ENCODE data around the gene ZNF672.
A peak's percentile ranks its signal among the peaks of the same experiment; 100 is the strongest.
"Not testable (repeated sequence)": the region's sequence is repeated elsewhere in the genome, so short reads cannot be mapped to it uniquely, and the experiment has no call there.

ZNF672 gene

GRCh38 chr1:248858891-248859889, 21.2 kb downstream of the ZNF672 start, which contains the start of gene ZNF692:
TSS of gene ZNF692 (minus strand) at chr1:248859085. CDS start at chr1:248858309, 776 bp downstream.
- FAIRE-seq (peak; percentile 78), DNase-seq (ENCODE audit: insufficient read length) (peak; percentile 97)
- TF ChIP-seq POLR2A (IDR thresholded peaks at IDR 0.05; ENCODE audit: low read depth, low read length) (peak; percentile 73), TAF1 (IDR thresholded peaks at IDR 0.05; ENCODE audit: borderline replicate concordance, low read depth, low read length) (no peak), POLR2AphosphoS5 (IDR thresholded peaks at IDR 0.05; ENCODE audit: low read depth, low read length) (peak; percentile 73; the same call in 1 of the 2 replicates)

GRCh38 chr1:248860007-248860406, 22.0 kb downstream of the ZNF672 start:
- TF ChIP-seq TAF1 (IDR thresholded peaks at IDR 0.05; ENCODE audit: borderline replicate concordance, low read depth, low read length) = no peak
- TF ChIP-seq POLR2AphosphoS5 (IDR thresholded peaks at IDR 0.05; ENCODE audit: low read depth, low read length) = no peak
- no peak for TF ChIP-seq POLR2A (IDR thresholded peaks at IDR 0.05; ENCODE audit: low read depth, low read length)
- DNase-seq (ENCODE audit: insufficient read length) = no peak

GRCh38 chr1:248861616-248862015, 23.6 kb downstream of the ZNF672 start:
- TF ChIP-seq POLR2A (IDR thresholded peaks at IDR 0.05; ENCODE audit: low read depth, low read length) (no peak), POLR2AphosphoS5 (IDR thresholded peaks at IDR 0.05; ENCODE audit: low read depth, low read length) (no peak), TAF1 (IDR thresholded peaks at IDR 0.05; ENCODE audit: borderline replicate concordance, low read depth, low read length) (no peak)
- DNase-seq (ENCODE audit: insufficient read length) = no peak
- no peak for FAIRE-seq

More at GRCh38 chr1:248860007-248860406, 22.0 kb downstream of the ZNF672 start:
- no peak for FAIRE-seq

- DNase-seq (ENCODE audit: insufficient read length) = no peak
- TF ChIP-seq POLR2A (IDR thresholded peaks at IDR 0.05; ENCODE audit: low read depth, low read length) (no peak), POLR2AphosphoS5 (IDR thresholded peaks at IDR 0.05; ENCODE audit: low read depth, low read length) (no peak), TAF1 (IDR thresholded peaks at IDR 0.05; ENCODE audit: borderline replicate concordance, low read depth, low read length) (no peak)
- FAIRE-seq = no peak
Measured at GRCh38 chr1:248862695-248862997, 24.6 kb downstream of the ZNF672 start.

GRCh38 chr1:248862998-248863881, 25.2 kb downstream of the ZNF672 start:
- peak; percentile 77 for TF ChIP-seq POLR2A (IDR thresholded peaks at IDR 0.05; ENCODE audit: low read depth, low read length)
- peak; percentile 75 for TF ChIP-seq POLR2AphosphoS5 (IDR thresholded peaks at IDR 0.05; ENCODE audit: low read depth, low read length)
- peak; percentile 65; the same call in 1 of the 2 replicates for TF ChIP-seq TAF1 (IDR thresholded peaks at IDR 0.05; ENCODE audit: borderline replicate concordance, low read depth, low read length)
- FAIRE-seq (peak; percentile 94), DNase-seq (ENCODE audit: insufficient read length) (peak; percentile 59)

GRCh38 chr1:248871837-248872401, 33.9 kb downstream of the ZNF672 start:
- FAIRE-seq (no peak), DNase-seq (ENCODE audit: insufficient read length) (no peak)
- no peak for TF ChIP-seq POLR2A (IDR thresholded peaks at IDR 0.05; ENCODE audit: low read depth, low read length)
- no peak for TF ChIP-seq TAF1 (IDR thresholded peaks at IDR 0.05; ENCODE audit: borderline replicate concordance, low read depth, low read length)
- TF ChIP-seq POLR2AphosphoS5 (IDR thresholded peaks at IDR 0.05; ENCODE audit: low read depth, low read length) = no peak

- TF ChIP-seq TAF1 (IDR thresholded peaks at IDR 0.05; ENCODE audit: borderline replicate concordance, low read depth, low read length) = no peak
- TF ChIP-seq POLR2A (IDR thresholded peaks at IDR 0.05; ENCODE audit: low read depth, low read length) = no peak
- TF ChIP-seq POLR2AphosphoS5 (IDR thresholded peaks at IDR 0.05; ENCODE audit: low read depth, low read length) = no peak
- FAIRE-seq (peak; percentile 27), DNase-seq (ENCODE audit: insufficient read length) (no peak)
Measured at GRCh38 chr1:248872752-248873408, 34.9 kb downstream of the ZNF672 start.

- TF ChIP-seq POLR2AphosphoS5 (IDR thresholded peaks at IDR 0.05; ENCODE audit: low read depth, low read length) (no peak), POLR2A (IDR thresholded peaks at IDR 0.05; ENCODE audit: low read depth, low read length) (0 out of 2 replicates have a peak, but pooled peaks have one; percentile 36)
- DNase-seq (ENCODE audit: insufficient read length) (peak; percentile 61), FAIRE-seq (peak; percentile 96)
Measured at GRCh38 chr1:248873409-248873992, 35.5 kb downstream of the ZNF672 start.

- TF ChIP-seq POLR2A (IDR thresholded peaks at IDR 0.05; ENCODE audit: low read depth, low read length) (no peak), TAF1 (IDR thresholded peaks at IDR 0.05; ENCODE audit: borderline replicate concordance, low read depth, low read length) (no peak), POLR2AphosphoS5 (IDR thresholded peaks at IDR 0.05; ENCODE audit: low read depth, low read length) (no peak)
- DNase-seq (ENCODE audit: insufficient read length) (no peak), FAIRE-seq (no peak)
Measured at GRCh38 chr1:248873993-248874533, 36.0 kb downstream of the ZNF672 start.

- TF ChIP-seq TAF1 (IDR thresholded peaks at IDR 0.05; ENCODE audit: borderline replicate concordance, low read depth, low read length) = no peak
- no peak for TF ChIP-seq POLR2A (IDR thresholded peaks at IDR 0.05; ENCODE audit: low read depth, low read length)
- TF ChIP-seq POLR2AphosphoS5 (IDR thresholded peaks at IDR 0.05; ENCODE audit: low read depth, low read length) = no peak
- FAIRE-seq (peak; percentile 36), DNase-seq (ENCODE audit: insufficient read length) (no peak)
Measured at GRCh38 chr1:248881261-248881660, 43.2 kb downstream of the ZNF672 start.

- not testable (repeated sequence) for DNase-seq (ENCODE audit: insufficient read length); FAIRE-seq
Measured at GRCh38 chr1:248882427-248882826, 44.4 kb downstream of the ZNF672 start.

All from GM12892 (cell line).